Neuronal stem cell (in vitro differentiated cells): Measurements from ENCODE around the gene FRAS1.

Experiments
- DNase-seq: peaks from one replicate; pipeline ENCODE4 v3.0.0-alpha.2; 2013; ENCODE audit warnings: low spot score
- H2AFZ ChIP-seq: one replicate; pipeline ENCODE4 v1.6.1; 2013; ENCODE audit warnings: mild to moderate bottlenecking, low read length, inconsistent platforms
- H2AK5ac ChIP-seq: 2 replicates; pipeline ENCODE4 v1.6.1; 2013; ENCODE audit warnings: low read depth, mild to moderate bottlenecking, inconsistent platforms, low read length, moderate library complexity, mixed read lengths
- H2BK120ac ChIP-seq: 2 replicates; pipeline ENCODE4 v1.6.1; 2013; ENCODE audit warnings: low read depth, mild to moderate bottlenecking, inconsistent platforms, low read length, moderate library complexity, mixed read lengths
- H2BK12ac ChIP-seq: one replicate; pipeline ENCODE4 v1.6.1; 2013; ENCODE audit warnings: low read length, inconsistent platforms
- H2BK15ac ChIP-seq: 2 replicates; pipeline ENCODE4 v1.6.1; 2013; ENCODE audit warnings: mild to moderate bottlenecking, low read length, inconsistent platforms, mixed read lengths
- H2BK5ac ChIP-seq: one replicate; pipeline ENCODE4 v1.6.1; 2013; ENCODE audit warnings: inconsistent platforms, mild to moderate bottlenecking, low read length, moderate library complexity
- H3K14ac ChIP-seq: one replicate; pipeline ENCODE4 v1.6.1; 2013; ENCODE audit warnings: low read length, inconsistent platforms
- H3K18ac ChIP-seq: 2 replicates; pipeline ENCODE4 v1.6.1; 2013; ENCODE audit warnings: low read length, inconsistent platforms
- H3K23ac ChIP-seq: 2 replicates; pipeline ENCODE4 v1.6.1; 2013; ENCODE audit warnings: low read depth, mild to moderate bottlenecking, mixed read lengths, low read length, inconsistent platforms; ENCODE audit not compliant: poor library complexity
- H3K27ac ChIP-seq: replicated peaks from 3 replicates; pipeline ENCODE4 v1.5.1; 2013; ENCODE audit warnings: low read length, inconsistent platforms
- H3K27me3 ChIP-seq, 3 experiments: 2 replicates each; pipeline ENCODE4 v1.6.1; 2013; ENCODE audit warnings: low read length in 3 of 3, mild to moderate bottlenecking in 2 of 3, inconsistent platforms in 1 of 3, low read depth in 1 of 3, mixed read lengths in 1 of 3, moderate library complexity in 1 of 3; ENCODE audit not compliant: control insufficient read depth in 3 of 3, insufficient read depth in 3 of 3
- H3K36me3 ChIP-seq, 2 donors: replicated peaks in 1 of 2; 2 replicates each; pipeline ENCODE4 v1.6.1; 2013; ENCODE audit warnings: low read length in 2 of 2; ENCODE audit not compliant: control insufficient read depth in 2 of 2, insufficient read depth in 2 of 2
- H3K4ac ChIP-seq: 2 replicates; pipeline ENCODE4 v1.6.1; 2013; ENCODE audit warnings: inconsistent platforms, mild to moderate bottlenecking, low read length, moderate library complexity
- H3K4me1 ChIP-seq, 2 donors: 1 replicate in 1 of 2; 2 replicates in 1 of 2; pipeline ENCODE4 v1.6.1; 2013; ENCODE audit warnings: low read length in 2 of 2, low read depth in 1 of 2; ENCODE audit not compliant: control insufficient read depth in 2 of 2, insufficient read depth in 1 of 2
- H3K4me2 ChIP-seq: one replicate; pipeline ENCODE4 v1.6.1; 2013; ENCODE audit warnings: mild to moderate bottlenecking, low read length, inconsistent platforms; ENCODE audit not compliant: insufficient read depth, poor library complexity, severe bottlenecking
- H3K4me3 ChIP-seq, 2 donors: 2 replicates each; pipeline ENCODE4 v1.5.1; 2013; ENCODE audit warnings: low read length in 2 of 2, mild to moderate bottlenecking in 2 of 2, inconsistent platforms in 1 of 2, moderate library complexity in 1 of 2
- H3K79me1 ChIP-seq: one replicate; pipeline ENCODE4 v1.6.1; 2013; ENCODE audit warnings: low read depth, mild to moderate bottlenecking, inconsistent platforms, low read length, moderate library complexity
- H3K9ac ChIP-seq: one replicate; pipeline ENCODE4 v1.6.1; 2013; ENCODE audit warnings: mild to moderate bottlenecking, low read depth, low read length, inconsistent platforms; ENCODE audit not compliant: poor library complexity
- H3K9me3 ChIP-seq, 2 donors: replicated peaks in 1 of 2; 2 replicates each; pipeline versions ENCODE3 to v1.6.1; 2013; ENCODE audit warnings: low read length in 2 of 2, mild to moderate bottlenecking in 2 of 2, inconsistent platforms in 1 of 2, low read depth in 1 of 2, mixed read lengths in 1 of 2, moderate library complexity in 1 of 2; ENCODE audit not compliant: control insufficient read depth in 2 of 2, insufficient read depth in 1 of 2
- H4K8ac ChIP-seq: one replicate; pipeline ENCODE4 v1.6.1; 2013; ENCODE audit warnings: low read depth, mild to moderate bottlenecking, inconsistent platforms, low read length, moderate library complexity
- H4K91ac ChIP-seq: one replicate; pipeline ENCODE4 v1.6.1; 2013; ENCODE audit warnings: low read length, low read depth, mild to moderate bottlenecking, inconsistent platforms; ENCODE audit not compliant: poor library complexity
- WGBS, 2 donors: extraction: QIAGEN DNeasy Blood & Tissue Kit; methylation state at CpG; one replicate each; pipeline ENCODE4 v1.1.7; 2013; ENCODE audit warnings: missing lambda C conversion rate in 2 of 2, mixed read lengths in 1 of 2; ENCODE audit not compliant: insufficient read length in 2 of 2, insufficient replicate concordance in 1 of 2; ENCODE audit errors: extremely low coverage in 2 of 2; 5-methylcytosine and 5-hydroxymethylcytosine counted together

The FRAS1 gene

DNA sequence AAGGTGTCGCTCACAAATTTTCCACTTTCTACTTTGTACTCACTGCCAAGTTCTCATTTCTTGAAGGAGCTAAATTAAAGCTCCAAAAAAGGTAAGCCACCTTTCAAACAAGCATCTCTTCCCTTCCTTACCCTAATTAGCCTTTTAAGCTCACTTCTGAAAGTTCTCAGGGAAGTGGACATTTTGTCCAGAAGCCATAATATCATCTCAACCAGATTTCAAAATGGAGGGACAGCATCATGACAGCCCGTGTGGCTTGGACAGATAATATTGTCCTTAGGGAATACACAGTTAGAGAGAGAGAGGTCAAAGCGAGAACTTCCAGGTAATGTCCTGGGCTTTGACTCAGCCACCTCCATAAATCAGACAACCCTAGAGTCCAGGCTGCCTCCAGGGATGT lies 400.6 kb downstream of the FRAS1 start:
- no peak overlapping the region for H3K14ac ChIP-seq
- H3K4me3 ChIP-seq: no peak overlapping the region
- no peaks in the 10 kb centered on the region for H3K27me3 ChIP-seq
- no peak overlapping the region for H3K27ac ChIP-seq
- no peaks in the 10 kb centered on the region for H3K36me3 ChIP-seq
- H2AFZ ChIP-seq: no peak overlapping the region
- H3K79me1 ChIP-seq: no peaks in the 10 kb centered on the region
- no peak overlapping the region for H3K23ac ChIP-seq
- H3K9me3 ChIP-seq: no peaks in the 10 kb centered on the region
- H2BK5ac ChIP-seq: no peak overlapping the region
- WGBS, 2 donors: no CpG with 5 or more reads among the region's 3 CpGs
- no peak for DNase-seq
- no peaks in the 10 kb centered on the region for H3K4me1 ChIP-seq
- no peak overlapping the region for H4K8ac ChIP-seq
- no peak overlapping the region for H3K4me2 ChIP-seq
- H2BK12ac ChIP-seq: no peak overlapping the region
- H3K4ac ChIP-seq: no peak overlapping the region
- H3K18ac ChIP-seq: no peak overlapping the region
- H2BK120ac ChIP-seq: no peak overlapping the region
- no peak overlapping the region for H3K9ac ChIP-seq
- no peak overlapping the region for H4K91ac ChIP-seq
- no peak overlapping the region for H2BK15ac ChIP-seq
- no peak overlapping the region for H2AK5ac ChIP-seq

- no peak overlapping the region for H2BK120ac ChIP-seq
- no peak overlapping the region for H3K9ac ChIP-seq
- no peak overlapping the region for H3K4me2 ChIP-seq
- DNase-seq: no peak
- H3K27me3 ChIP-seq: no peaks in the 10 kb centered on the region
- H4K8ac ChIP-seq: no peak overlapping the region
- no peak overlapping the region for H3K4me3 ChIP-seq
- no peak overlapping the region for H2AK5ac ChIP-seq
- no peak overlapping the region for H2AFZ ChIP-seq
- H3K79me1 ChIP-seq: no peaks in the 10 kb centered on the region
- H3K27ac ChIP-seq: no peak overlapping the region
- H2BK5ac ChIP-seq: no peak overlapping the region
- H3K4me1 ChIP-seq: no peaks in the 10 kb centered on the region
- no peak overlapping the region for H2BK12ac ChIP-seq
- H3K18ac ChIP-seq: no peak overlapping the region
- no peak overlapping the region for H2BK15ac ChIP-seq
- H3K36me3 ChIP-seq: peaks cover 0 to under 1% of the 10 kb centered on the region in 2 donors
- H3K23ac ChIP-seq: no peak overlapping the region
- no peaks in the 10 kb centered on the region for H3K9me3 ChIP-seq
- no peak overlapping the region for H3K14ac ChIP-seq
- H3K4ac ChIP-seq: no peak overlapping the region
- H4K91ac ChIP-seq: no peak overlapping the region
Observed at GRCh38 chr4:78459327-78459726, 402.2 kb downstream of the FRAS1 start.

GRCh38 chr4:78460368-78460767 lies 403.2 kb downstream of the FRAS1 start:
- H3K4me3 ChIP-seq: no peak overlapping the region
- H3K36me3 ChIP-seq: peaks cover 0 to 2% of the 10 kb centered on the region in 2 donors
- H2AK5ac ChIP-seq: no peak overlapping the region
- no peak overlapping the region for H3K14ac ChIP-seq
- H2BK5ac ChIP-seq: no peak overlapping the region
- H3K4ac ChIP-seq: no peak overlapping the region
- H3K9me3 ChIP-seq: no peaks in the 10 kb centered on the region
- no peak overlapping the region for H3K18ac ChIP-seq
- H2BK12ac ChIP-seq: no peak overlapping the region
- no peak overlapping the region for H3K23ac ChIP-seq
- no peak overlapping the region for H3K9ac ChIP-seq
- no peaks in the 10 kb centered on the region for H3K27me3 ChIP-seq
- H3K4me2 ChIP-seq: no peak overlapping the region
- no peak for DNase-seq
- no peak overlapping the region for H4K8ac ChIP-seq
- H3K4me1 ChIP-seq: no peaks in the 10 kb centered on the region
- H3K79me1 ChIP-seq: no peaks in the 10 kb centered on the region
- no peak overlapping the region for H4K91ac ChIP-seq
- no peak overlapping the region for H3K27ac ChIP-seq
- no peak overlapping the region for H2BK120ac ChIP-seq
- no CpG with 5 or more reads among the region's 3 CpGs for WGBS, 2 donors
- H2BK15ac ChIP-seq: no peak overlapping the region
- no peak overlapping the region for H2AFZ ChIP-seq

DNA sequence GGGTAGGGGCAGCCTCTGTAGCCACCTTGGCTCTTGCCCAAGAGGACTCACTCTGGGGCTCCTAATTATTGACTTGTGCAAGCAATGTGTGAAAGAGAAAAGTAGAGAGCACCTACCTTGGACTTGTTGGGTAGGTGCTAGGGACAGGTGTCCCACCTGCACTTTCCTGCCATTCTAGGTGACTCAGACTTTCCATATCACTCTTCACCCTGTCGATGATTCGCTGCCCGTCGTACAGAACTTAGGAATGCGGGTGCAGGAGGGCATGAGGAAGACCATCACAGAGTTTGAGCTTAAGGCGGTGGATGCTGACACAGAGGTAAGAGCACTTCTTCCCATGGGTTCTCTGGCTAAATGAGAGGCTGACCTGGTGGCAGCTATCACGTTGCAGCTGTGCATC lies 407.1 kb downstream of the FRAS1 start:
- Histone ChIP-seq H3K79me1 (no peaks in the 10 kb centered on the region), H3K4me3 (no peak overlapping the region), H2BK12ac (no peak overlapping the region), H3K9me3 (no peaks in the 10 kb centered on the region), H3K36me3 (peaks cover 0 to 6% of the 10 kb centered on the region in 2 donors), H3K4me2 (no peak overlapping the region), H4K91ac (no peak overlapping the region), H3K27ac (no peak overlapping the region), H3K27me3 (no peaks in the 10 kb centered on the region), H3K9ac (peak overlapping the region; percentile 53), H3K4ac (no peak overlapping the region), H2AFZ (no peak overlapping the region), H3K18ac (no peak overlapping the region), H3K14ac (no peak overlapping the region), H2AK5ac (no peak overlapping the region), H4K8ac (no peak overlapping the region), H2BK15ac (no peak overlapping the region), H2BK5ac (no peak overlapping the region), H3K4me1 (no peaks in the 10 kb centered on the region), H3K23ac (no peak overlapping the region), H2BK120ac (no peak overlapping the region)
- DNase-seq: no peak
- WGBS, 2 donors: no CpG with 5 or more reads among the region's 7 CpGs
